PC-9 (cell line): ENCODE data around the gene DFFA. TPM values are rescaled to one million over a fixed set of nuclear protein-coding genes. Genes with fewer than 3 reads are reported as not detected.

Experiments
- BruUV-seq: library from RNA; stranded (reverse); fragments of 400-500 nt; replicated peaks from 2 replicates; lab custom pipeline; 2021; lab: Mats Ljungman, UMichigan
- CTCF ChIA-PET: fragments of 300-600 bp; sonication (Branson Sonifier 250); formaldehyde crosslinking; loops from one replicate; lab custom pipeline; 2022; ENCODE audit warnings: antibody characterized with exemption; lab: Charles Lee
- POLR2A ChIA-PET: fragments of 300-600 bp; sonication (Branson Sonifier 250); formaldehyde crosslinking; loops from one replicate; lab custom pipeline; 2022; ENCODE audit warnings: antibody characterized with exemption; ENCODE audit not compliant: unreplicated experiment; lab: Charles Lee
- DNase-seq, 2 experiments: peaks; one replicate each; pipeline versions ENCODE4 v3.0.0 to v3.0.0-alpha.2; 2015 to 2022; ENCODE audit warnings: mixed read lengths in 1 of 2
- H2AFZ ChIP-seq: fragments of 200-600 bp; sonication (generic); 2 replicates; pipeline ENCODE4 v1.8.1; 2017; ENCODE audit warnings: antibody characterized with exemption
- H3F3A ChIP-seq: fragments of 200-600 bp; sonication (generic); 2 replicates; pipeline ENCODE4 v1.8.1; 2017; ENCODE audit warnings: antibody characterized with exemption, mild to moderate bottlenecking, low read depth; ENCODE audit not compliant: insufficient read depth
- H3K27ac ChIP-seq: fragments of 200-600 bp; sonication (generic); 2 replicates; pipeline ENCODE4 v1.6.1; 2016; ENCODE audit warnings: mixed run types
- H3K27me3 ChIP-seq: fragments of 200-600 bp; sonication (generic); 2 replicates; pipeline ENCODE4 v1.6.1; 2016; ENCODE audit warnings: low read depth, mixed run types; ENCODE audit not compliant: insufficient read depth
- H3K36me3 ChIP-seq: fragments of 200-600 bp; sonication (generic); 2 replicates; pipeline ENCODE4 v1.6.1; 2016; ENCODE audit warnings: low read depth, mixed run types
- H3K4me1 ChIP-seq: fragments of 200-600 bp; sonication (generic); replicated peaks from 2 replicates; pipeline ENCODE4 v1.6.1; 2016; ENCODE audit warnings: mixed run types; ENCODE audit not compliant: insufficient read depth
- H3K4me2 ChIP-seq: fragments of 200-600 bp; sonication (generic); 2 replicates; pipeline ENCODE4 v1.6.1; 2017; ENCODE audit warnings: mixed run types
- H3K4me3 ChIP-seq: fragments of 200-600 bp; sonication (generic); 2 replicates; pipeline ENCODE4 v1.6.1; 2016; ENCODE audit warnings: mixed run types
- H3K79me2 ChIP-seq: fragments of 200-600 bp; sonication (generic); 2 replicates; pipeline ENCODE4 v1.6.1; 2017; ENCODE audit warnings: low read depth, mixed run types
- H3K9me2 ChIP-seq: fragments of 200-600 bp; sonication (generic); 2 replicates; pipeline ENCODE4 v1.8.1; 2017; ENCODE audit warnings: mild to moderate bottlenecking; ENCODE audit not compliant: insufficient read depth
- H3K9me3 ChIP-seq: fragments of 200-600 bp; sonication (generic); 2 replicates; pipeline ENCODE4 v1.8.1; 2016; ENCODE audit warnings: low read depth; ENCODE audit not compliant: insufficient read depth
- H4K20me1 ChIP-seq: fragments of 200-600 bp; sonication (generic); 2 replicates; pipeline ENCODE4 v1.8.1; 2017; ENCODE audit not compliant: insufficient read depth
- EZH2 ChIP-seq: fragments of 200-600 bp; sonication (generic); IDR thresholded peaks from 2 replicates; pipeline ENCODE4 v1.8.0; 2017; ENCODE audit warnings: antibody characterized with exemption, low read depth
- intact Hi-C: fragments of 100-400 bp; cut with micrococcal nuclease; formaldehyde crosslinking; loops from one replicate; pipeline ENCODE4 v1.10.0; 2022; ENCODE audit not compliant: unreplicated experiment
- total RNA-seq: library from RNA; stranded (reverse); gene quantifications from 2 replicates; pipeline ENCODE4 v1.2.3, GENCODE V29; 2021
- TF ChIP-seq, protein P1 (sequence below): fragments of 200-600 bp; sonication (generic); conservative IDR thresholded peaks from 2 replicates; pipeline ENCODE4 v1.6.1; 2017; ENCODE audit warnings: mixed run types, antibody characterized with exemption, mild to moderate bottlenecking, moderate library complexity

DFFA gene
- total RNA-seq, 1 experiment from 2014 or later = 35.2 TPM

DNA sequence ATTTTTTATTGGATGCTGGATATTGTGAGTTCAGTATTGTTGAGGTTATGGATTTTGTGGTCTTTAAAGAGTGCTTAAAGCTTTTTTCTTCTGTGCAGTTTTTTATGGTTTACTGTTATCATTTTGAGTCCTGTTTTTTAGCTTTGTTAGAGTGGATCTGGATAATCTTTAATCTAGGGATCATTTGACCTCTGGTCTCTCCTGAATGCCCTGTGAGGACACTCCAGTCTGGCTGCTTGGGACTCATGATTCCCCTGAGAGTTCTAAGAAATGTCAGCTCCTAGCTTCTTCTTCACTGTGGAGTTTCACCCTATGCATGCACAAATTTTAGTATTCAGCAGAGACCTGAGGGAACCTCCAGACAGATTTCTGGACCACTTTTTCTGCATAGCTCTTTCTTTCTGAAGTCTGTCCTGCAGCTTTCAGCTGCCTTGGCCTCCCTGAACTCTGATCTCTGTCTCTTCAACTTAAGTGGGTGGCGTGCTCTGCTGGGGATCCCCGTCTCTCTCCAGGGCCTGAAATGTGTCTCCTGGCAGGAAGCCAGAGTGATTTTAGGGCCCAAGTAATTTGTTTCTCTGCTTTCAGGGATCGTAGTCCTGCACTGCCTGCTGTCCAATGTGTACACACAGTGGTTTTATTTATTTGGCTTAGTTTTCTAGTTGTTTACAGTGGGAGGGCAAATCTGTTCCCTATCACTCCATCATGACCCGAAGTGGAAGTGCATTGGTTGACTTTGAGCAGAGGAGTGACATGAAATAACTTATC, 17.1 kb upstream of the DFFA start:
- Histone ChIP-seq H3K79me2 (peaks cover 22% of the 10 kb centered on the region; the same call in 1 of the 2 replicates), H3K27me3 (no peaks in the 10 kb centered on the region), H3K4me3 (no peak overlapping the region), H3K4me1 (no peaks in the 10 kb centered on the region), H3K9me2 (no peaks in the 10 kb centered on the region), H3K36me3 (no peaks in the 10 kb centered on the region), H3F3A (peaks cover 4% of the 10 kb centered on the region; the same call in 1 of the 2 replicates), H3K9me3 (no peaks in the 10 kb centered on the region), H4K20me1 (0 out of 2 replicates have a peak, but pooled peaks cover 2% of the 10 kb centered on the region), H3K27ac (no peak overlapping the region), H2AFZ (no peak overlapping the region), H3K4me2 (no peak overlapping the region)
- TF ChIP-seq EZH2 = no peak
- TF ChIP-seq, protein P1, sequence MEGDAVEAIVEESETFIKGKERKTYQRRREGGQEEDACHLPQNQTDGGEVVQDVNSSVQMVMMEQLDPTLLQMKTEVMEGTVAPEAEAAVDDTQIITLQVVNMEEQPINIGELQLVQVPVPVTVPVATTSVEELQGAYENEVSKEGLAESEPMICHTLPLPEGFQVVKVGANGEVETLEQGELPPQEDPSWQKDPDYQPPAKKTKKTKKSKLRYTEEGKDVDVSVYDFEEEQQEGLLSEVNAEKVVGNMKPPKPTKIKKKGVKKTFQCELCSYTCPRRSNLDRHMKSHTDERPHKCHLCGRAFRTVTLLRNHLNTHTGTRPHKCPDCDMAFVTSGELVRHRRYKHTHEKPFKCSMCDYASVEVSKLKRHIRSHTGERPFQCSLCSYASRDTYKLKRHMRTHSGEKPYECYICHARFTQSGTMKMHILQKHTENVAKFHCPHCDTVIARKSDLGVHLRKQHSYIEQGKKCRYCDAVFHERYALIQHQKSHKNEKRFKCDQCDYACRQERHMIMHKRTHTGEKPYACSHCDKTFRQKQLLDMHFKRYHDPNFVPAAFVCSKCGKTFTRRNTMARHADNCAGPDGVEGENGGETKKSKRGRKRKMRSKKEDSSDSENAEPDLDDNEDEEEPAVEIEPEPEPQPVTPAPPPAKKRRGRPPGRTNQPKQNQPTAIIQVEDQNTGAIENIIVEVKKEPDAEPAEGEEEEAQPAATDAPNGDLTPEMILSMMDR = no peak
- no TSS peak for BruUV-seq
- DNase-seq = no peak
- intact Hi-C loops = no loop called here
- CTCF ChIA-PET = no interaction called here
- POLR2A ChIA-PET = no interaction called here

GRCh38 chr1:10484521-10484920, 12.2 kb upstream of the DFFA start:
- H3K4me1 ChIP-seq = no peaks in the 10 kb centered on the region
- H3K4me2 ChIP-seq = no peak overlapping the region
- BruUV-seq = no TSS peak
- POLR2A ChIA-PET = no interaction called here
- H3K9me2 ChIP-seq = no peaks in the 10 kb centered on the region
- CTCF ChIA-PET = interaction anchor here (0.6 kb wide), 1 partner anchor 10 kb away, joined by 5 read pairs; no protein-coding TSS in a partner anchor
- no peaks in the 10 kb centered on the region; the same call in 1 of the 2 replicates for H4K20me1 ChIP-seq
- H3K27me3 ChIP-seq = no peaks in the 10 kb centered on the region
- no peak overlapping the region for H3K4me3 ChIP-seq
- H3K79me2 ChIP-seq = peaks cover 55% of the 10 kb centered on the region
- no peaks in the 10 kb centered on the region for H3F3A ChIP-seq
- no peaks in the 10 kb centered on the region for H3K36me3 ChIP-seq
- TF ChIP-seq, protein P1 = no peak
- no peak for TF ChIP-seq EZH2
- no peak for DNase-seq
- H3K9me3 ChIP-seq = no peaks in the 10 kb centered on the region
- intact Hi-C loops = no loop called here
- no peak overlapping the region for H3K27ac ChIP-seq
- no peak overlapping the region for H2AFZ ChIP-seq

- Histone ChIP-seq H3K79me2 (peaks cover 79% of the 10 kb centered on the region), H3K9me2 (no peaks in the 10 kb centered on the region), H3F3A (no peaks in the 10 kb centered on the region), H3K27ac (no peak overlapping the region), H2AFZ (no peak overlapping the region), H3K4me3 (no peak overlapping the region), H3K27me3 (no peaks in the 10 kb centered on the region), H3K4me2 (no peak overlapping the region), H3K4me1 (peaks cover 19% of the 10 kb centered on the region), H3K36me3 (no peaks in the 10 kb centered on the region), H4K20me1 (no peaks in the 10 kb centered on the region; the same call in 1 of the 2 replicates), H3K9me3 (no peaks in the 10 kb centered on the region)
- ChIA-PET CTCF (interaction anchor here (0.6 kb wide), 1 partner anchor 643 kb away, joined by 4 read pairs; no protein-coding TSS in a partner anchor), POLR2A (no interaction called here)
- no TSS peak for BruUV-seq
- TF ChIP-seq, protein P1 = no peak
- TF ChIP-seq EZH2 = no peak
- intact Hi-C loops = no loop called here
- no peak for DNase-seq
Observed at GRCh38 chr1:10480614-10481013, 8.3 kb upstream of the DFFA start.
